Cardiac fibroblast (primary cell): ENCODE measurements around the gene OPCML.

ENCODE experiments used
- DNase-seq, 2 donors: peaks; one replicate each; pipeline versions ENCODE4 v3.0.0 to v3.0.0-alpha.2; 2010; ENCODE audit warnings: low read depth in 2 of 2
- H3K4me3 ChIP-seq, 2 donors: replicated peaks in 1 of 2; 1 replicate in 1 of 2; 2 replicates in 1 of 2; pipeline ENCODE4 v1.5.1; 2011; ENCODE audit warnings: low read depth in 2 of 2, low read length in 2 of 2, mild to moderate bottlenecking in 2 of 2, moderate library complexity in 1 of 2
- TF ChIP-seq, protein P1 (sequence below): IDR thresholded peaks from one replicate; pipeline ENCODE4 v1.5.1; 2011; ENCODE audit warnings: low read depth, mild to moderate bottlenecking, low read length, inconsistent platforms

OPCML gene

DNA sequence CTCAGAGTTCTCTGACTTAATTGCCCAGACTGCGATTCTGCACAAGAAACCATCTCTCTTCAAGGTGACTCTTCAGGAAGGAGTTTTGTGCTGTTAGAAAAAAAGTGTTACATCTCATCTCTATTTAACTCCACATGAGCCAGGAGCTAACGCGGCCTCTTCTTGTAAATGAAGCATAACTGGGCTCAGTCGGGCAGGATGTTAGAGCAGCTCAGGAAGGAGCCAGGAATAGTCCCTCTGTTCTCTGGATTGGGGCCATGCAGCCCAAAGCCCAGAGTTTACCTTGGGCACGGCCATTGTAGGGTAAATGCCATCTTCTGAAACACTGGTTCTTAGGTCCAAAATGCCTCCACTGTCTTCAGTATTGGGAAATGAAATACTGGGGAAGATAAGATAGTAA lies 760.6 kb downstream of the OPCML start:
- no peak for DNase-seq
- TF ChIP-seq, protein P1, sequence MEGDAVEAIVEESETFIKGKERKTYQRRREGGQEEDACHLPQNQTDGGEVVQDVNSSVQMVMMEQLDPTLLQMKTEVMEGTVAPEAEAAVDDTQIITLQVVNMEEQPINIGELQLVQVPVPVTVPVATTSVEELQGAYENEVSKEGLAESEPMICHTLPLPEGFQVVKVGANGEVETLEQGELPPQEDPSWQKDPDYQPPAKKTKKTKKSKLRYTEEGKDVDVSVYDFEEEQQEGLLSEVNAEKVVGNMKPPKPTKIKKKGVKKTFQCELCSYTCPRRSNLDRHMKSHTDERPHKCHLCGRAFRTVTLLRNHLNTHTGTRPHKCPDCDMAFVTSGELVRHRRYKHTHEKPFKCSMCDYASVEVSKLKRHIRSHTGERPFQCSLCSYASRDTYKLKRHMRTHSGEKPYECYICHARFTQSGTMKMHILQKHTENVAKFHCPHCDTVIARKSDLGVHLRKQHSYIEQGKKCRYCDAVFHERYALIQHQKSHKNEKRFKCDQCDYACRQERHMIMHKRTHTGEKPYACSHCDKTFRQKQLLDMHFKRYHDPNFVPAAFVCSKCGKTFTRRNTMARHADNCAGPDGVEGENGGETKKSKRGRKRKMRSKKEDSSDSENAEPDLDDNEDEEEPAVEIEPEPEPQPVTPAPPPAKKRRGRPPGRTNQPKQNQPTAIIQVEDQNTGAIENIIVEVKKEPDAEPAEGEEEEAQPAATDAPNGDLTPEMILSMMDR: no peak
- no peak overlapping the region for H3K4me3 ChIP-seq

DNA sequence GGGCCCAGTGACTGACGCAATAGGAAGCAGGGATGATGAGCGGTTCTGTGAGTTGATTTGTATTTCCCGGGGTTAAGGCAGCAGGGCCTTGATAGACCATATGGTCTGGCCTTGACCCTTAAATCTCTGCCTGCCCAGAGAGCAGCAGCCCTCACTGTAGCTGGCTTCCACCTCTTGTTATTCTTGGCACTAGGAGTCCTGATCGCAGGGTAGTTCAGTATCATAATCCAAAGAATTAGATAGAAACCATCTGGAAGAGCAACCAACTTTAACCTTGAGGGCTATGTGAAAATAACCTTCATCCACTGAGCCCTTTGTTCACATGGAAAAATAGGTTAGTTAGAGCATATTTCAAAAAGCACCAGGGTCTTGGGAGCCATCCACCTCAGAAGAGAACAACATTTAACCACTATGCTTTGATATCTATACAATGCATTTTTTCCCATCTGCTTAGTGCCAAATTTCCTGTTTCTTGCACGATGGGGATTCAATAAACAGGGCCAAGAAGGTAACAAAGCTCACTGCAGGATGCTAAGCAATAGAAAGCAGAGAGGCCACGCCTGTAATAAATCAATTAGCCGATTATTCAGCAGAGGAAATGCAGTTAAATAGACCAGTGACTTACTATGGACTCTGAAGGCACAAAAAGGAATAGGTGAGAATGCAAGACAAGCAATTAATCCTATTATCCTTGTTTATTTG lies 761.3 kb downstream of the OPCML start:
- DNase-seq: no peak

GRCh38 chr11:132763503-132763902 lies 768.8 kb downstream of the OPCML start:
- DNase-seq: no peak

More for the DNA sequence above, 761.3 kb downstream of the OPCML start:
- no peak overlapping the region for H3K4me3 ChIP-seq
- TF ChIP-seq, protein P1: no peak

DNA sequence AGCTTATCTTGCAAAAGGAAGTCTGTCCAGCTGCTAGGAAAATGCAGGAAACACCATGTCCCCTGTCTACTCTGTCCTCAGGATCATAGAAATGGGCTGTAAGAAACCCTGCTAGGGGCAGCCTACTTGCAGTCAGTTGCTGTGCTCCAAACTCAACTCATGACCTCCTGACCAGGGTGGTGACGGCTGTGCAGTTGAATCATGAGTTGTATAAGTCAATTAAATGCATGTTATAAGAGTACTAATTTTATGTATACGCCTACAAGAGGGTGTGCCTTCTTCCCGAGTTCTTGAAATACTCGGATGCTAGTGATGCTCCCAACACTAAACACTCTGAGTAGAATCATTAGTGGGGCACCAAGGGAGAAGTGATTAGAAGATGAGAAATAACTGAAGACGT lies 776.4 kb downstream of the OPCML start:
- no peak overlapping the region for H3K4me3 ChIP-seq
- TF ChIP-seq, protein P1: no peak
- DNase-seq: no peak

More at GRCh38 chr11:132763503-132763902, 768.8 kb downstream of the OPCML start:
- H3K4me3 ChIP-seq: no peak overlapping the region
- TF ChIP-seq, protein P1: no peak

DNA sequence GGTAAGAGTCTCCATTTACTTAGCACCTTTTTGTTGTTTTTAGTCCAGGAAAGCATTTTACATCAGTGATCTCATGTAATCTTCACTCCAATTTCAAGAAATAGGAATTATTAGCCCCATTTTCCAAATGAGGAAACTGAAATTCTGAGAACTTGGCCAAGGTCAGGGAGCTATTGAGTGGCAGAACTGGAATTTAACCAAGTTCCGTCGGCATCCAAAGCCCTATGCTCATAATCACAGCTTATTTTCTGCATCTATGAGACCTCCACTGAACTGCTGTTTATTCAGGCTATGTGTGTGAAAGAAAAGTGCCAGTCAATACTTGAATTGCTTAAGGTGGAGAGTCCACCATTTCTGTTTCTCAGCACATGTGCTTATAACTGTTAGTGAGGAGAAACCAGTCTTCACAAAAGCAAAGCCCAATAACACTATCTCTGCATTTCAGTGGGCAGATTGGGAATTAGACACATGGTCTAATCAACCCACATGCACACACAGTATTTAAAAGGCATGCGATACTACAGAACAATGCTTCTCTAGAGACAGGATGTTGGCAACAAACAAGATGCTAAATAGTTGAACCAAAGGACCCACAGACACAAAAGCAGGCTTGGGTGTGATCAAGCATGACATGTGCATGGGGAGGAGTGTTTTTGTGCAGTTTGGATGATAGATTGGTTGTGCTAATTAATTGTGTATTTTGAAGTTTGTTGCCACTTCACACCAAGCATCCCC lies 780.6 kb downstream of the OPCML start:
- TF ChIP-seq, protein P1: no peak
- H3K4me3 ChIP-seq: no peak overlapping the region
- DNase-seq: no peak

- TF ChIP-seq, protein P1: no peak
- no peak for DNase-seq
- no peak overlapping the region for H3K4me3 ChIP-seq
Measured at GRCh38 chr11:132746305-132746704, 786.0 kb downstream of the OPCML start.
